Endodermal cell (in vitro differentiated cells): ENCODE results near the gene SLC46A1. TPM values are rescaled to one million over a fixed set of nuclear protein-coding genes. Genes with fewer than 3 reads are reported as not detected.

Source experiments
- DNase-seq: peaks from one replicate; pipeline ENCODE4 v3.0.0-alpha.2; 2017
- H3K27ac ChIP-seq: 2 replicates; pipeline ENCODE4 v1.5.1; 2013; ENCODE audit warnings: mild to moderate bottlenecking, low read depth, low read length, moderate library complexity
- H3K27me3 ChIP-seq: 2 replicates; pipeline ENCODE4 v1.6.1; 2013; ENCODE audit warnings: mild to moderate bottlenecking, low read length, moderate library complexity; ENCODE audit not compliant: insufficient read depth, control insufficient read depth, poor library complexity, severe bottlenecking
- H3K36me3 ChIP-seq: 2 replicates; pipeline ENCODE4 v1.7.0; 2013; ENCODE audit warnings: mild to moderate bottlenecking, low read length, moderate library complexity; ENCODE audit not compliant: control insufficient read depth, insufficient read depth
- H3K4me1 ChIP-seq: one replicate; pipeline ENCODE4 v1.7.0; 2013; ENCODE audit warnings: low read length; ENCODE audit not compliant: control insufficient read depth, insufficient read depth
- H3K4me3 ChIP-seq: 2 replicates; pipeline ENCODE4 v1.5.1; 2013; ENCODE audit warnings: mild to moderate bottlenecking, low read length, moderate library complexity
- H3K9ac ChIP-seq: 2 replicates; pipeline ENCODE4 v1.6.1; 2013; ENCODE audit warnings: mild to moderate bottlenecking, low read length, moderate library complexity; ENCODE audit not compliant: poor library complexity, severe bottlenecking; ENCODE audit errors: extremely low read depth
- H3K9me3 ChIP-seq: 2 replicates; pipeline ENCODE4 v1.6.1; 2013; ENCODE audit warnings: mild to moderate bottlenecking, low read length, moderate library complexity; ENCODE audit not compliant: control insufficient read depth
- H3K27ac Mint-ChIP-seq: 2 replicates; pipeline ENCODE4 v1.8.0; 2020; ENCODE audit warnings: mixed read lengths
- H3K27me3 Mint-ChIP-seq: 2 replicates; pipeline ENCODE4 v1.8.0; 2021; ENCODE audit warnings: mild to moderate bottlenecking, mixed read lengths; ENCODE audit not compliant: insufficient read depth
- H3K36me3 Mint-ChIP-seq: 2 replicates; pipeline ENCODE4 v1.8.0; 2020; ENCODE audit warnings: low read depth, mixed read lengths
- H3K4me1 Mint-ChIP-seq: 2 replicates; pipeline ENCODE4 v1.8.0; 2020; ENCODE audit warnings: mixed read lengths
- H3K4me3 Mint-ChIP-seq: 2 replicates; pipeline ENCODE4 v1.8.0; 2020; ENCODE audit warnings: mild to moderate bottlenecking, moderate library complexity, mixed read lengths
- H3K9me3 Mint-ChIP-seq: 2 replicates; pipeline ENCODE4 v1.8.0; 2020; ENCODE audit warnings: mild to moderate bottlenecking, mixed read lengths
- WGBS, 2 experiments: methylation state at CpG; one replicate each; pipeline versions ENCODE4 v1.1.5 to v1.1.7; 2013; ENCODE audit warnings: missing lambda C conversion rate in 2 of 2, mixed read lengths in 1 of 2; ENCODE audit not compliant: insufficient coverage in 1 of 2, insufficient read length in 1 of 2; 5-methylcytosine and 5-hydroxymethylcytosine counted together
- total RNA-seq, 2 donors: library from RNA; stranded (reverse); fragmentation: NEBNext Ultra II Directional in 1 of 2; extraction: Animal tissue kit (Norgen Biotek cat#: 25700) in 1 of 2; gene quantifications; 2 replicates in 1 of 2; 3 replicates in 1 of 2; pipeline ENCODE4 v1.2.1, GENCODE V29; 2021
- TF ChIP-seq, protein P1 (sequence below): fragments of 200-600 bp; sonication (generic); conservative IDR thresholded peaks from 2 replicates; pipeline ENCODE4 v1.5.0; 2021; ENCODE audit warnings: antibody characterized with exemption, mild to moderate bottlenecking

Gene SLC46A1
- total RNA-seq, 2 donors from 2014 or later, result 6.9 to 10.9 TPM

DNA sequence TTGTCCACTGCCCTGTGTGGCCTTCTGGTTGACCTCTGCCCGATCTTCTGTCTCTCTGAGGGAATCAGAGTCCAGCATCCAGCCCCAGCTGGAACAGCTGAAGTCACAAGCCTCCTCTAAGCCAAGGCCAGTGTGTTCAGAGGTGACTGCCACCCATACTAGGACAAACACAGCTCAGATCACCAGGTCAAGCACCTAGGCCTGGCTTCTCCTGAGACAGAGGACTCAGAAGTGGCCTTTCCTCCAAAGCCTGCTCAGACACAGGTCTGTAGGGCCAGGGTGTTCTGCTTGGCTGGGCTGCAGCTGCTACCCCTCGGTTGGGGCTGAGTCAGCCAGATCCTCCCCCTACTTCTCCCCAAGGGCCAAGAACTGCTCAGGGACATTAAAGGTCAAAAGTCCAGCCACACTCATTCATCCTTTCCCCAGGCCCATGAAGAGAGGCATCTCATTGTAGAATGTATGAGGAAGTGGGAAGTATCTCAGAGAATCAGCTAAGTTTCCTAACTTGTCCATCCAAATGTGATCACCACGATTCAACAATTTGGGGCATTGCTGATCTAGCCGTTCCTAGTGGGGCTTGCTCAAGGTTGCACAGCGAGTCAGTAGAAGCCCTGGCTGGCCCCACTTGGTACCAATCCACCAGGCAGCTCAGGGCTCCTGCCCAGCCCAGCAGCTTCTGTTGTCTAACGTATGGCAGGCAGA lies 7.6 kb downstream of the SLC46A1 start:
- 89 to 91% methylated on average over 6 of the region's 6 CpGs for WGBS, 2 experiments
- no peak overlapping the region for H3K4me3 ChIP-seq
- no peak for DNase-seq
- H3K36me3 ChIP-seq, result no peaks in the 10 kb centered on the region
- Mint-ChIP-seq H3K9me3 (no peaks in the 10 kb centered on the region), H3K27me3 (no peaks in the 10 kb centered on the region), H3K27ac (no peak overlapping the region), H3K4me3 (no peak overlapping the region), H3K36me3 (peaks cover 6% of the 10 kb centered on the region), H3K4me1 (peaks cover 30% of the 10 kb centered on the region)
- no peaks in the 10 kb centered on the region for H3K9me3 ChIP-seq
- no peak overlapping the region for H3K9ac ChIP-seq
- H3K4me1 ChIP-seq, result peaks cover 4% of the 10 kb centered on the region
- peak overlapping the region; percentile 53 for H3K27ac ChIP-seq
- TF ChIP-seq, protein P1, sequence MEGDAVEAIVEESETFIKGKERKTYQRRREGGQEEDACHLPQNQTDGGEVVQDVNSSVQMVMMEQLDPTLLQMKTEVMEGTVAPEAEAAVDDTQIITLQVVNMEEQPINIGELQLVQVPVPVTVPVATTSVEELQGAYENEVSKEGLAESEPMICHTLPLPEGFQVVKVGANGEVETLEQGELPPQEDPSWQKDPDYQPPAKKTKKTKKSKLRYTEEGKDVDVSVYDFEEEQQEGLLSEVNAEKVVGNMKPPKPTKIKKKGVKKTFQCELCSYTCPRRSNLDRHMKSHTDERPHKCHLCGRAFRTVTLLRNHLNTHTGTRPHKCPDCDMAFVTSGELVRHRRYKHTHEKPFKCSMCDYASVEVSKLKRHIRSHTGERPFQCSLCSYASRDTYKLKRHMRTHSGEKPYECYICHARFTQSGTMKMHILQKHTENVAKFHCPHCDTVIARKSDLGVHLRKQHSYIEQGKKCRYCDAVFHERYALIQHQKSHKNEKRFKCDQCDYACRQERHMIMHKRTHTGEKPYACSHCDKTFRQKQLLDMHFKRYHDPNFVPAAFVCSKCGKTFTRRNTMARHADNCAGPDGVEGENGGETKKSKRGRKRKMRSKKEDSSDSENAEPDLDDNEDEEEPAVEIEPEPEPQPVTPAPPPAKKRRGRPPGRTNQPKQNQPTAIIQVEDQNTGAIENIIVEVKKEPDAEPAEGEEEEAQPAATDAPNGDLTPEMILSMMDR, result no peak
- no peaks in the 10 kb centered on the region for H3K27me3 ChIP-seq

DNA sequence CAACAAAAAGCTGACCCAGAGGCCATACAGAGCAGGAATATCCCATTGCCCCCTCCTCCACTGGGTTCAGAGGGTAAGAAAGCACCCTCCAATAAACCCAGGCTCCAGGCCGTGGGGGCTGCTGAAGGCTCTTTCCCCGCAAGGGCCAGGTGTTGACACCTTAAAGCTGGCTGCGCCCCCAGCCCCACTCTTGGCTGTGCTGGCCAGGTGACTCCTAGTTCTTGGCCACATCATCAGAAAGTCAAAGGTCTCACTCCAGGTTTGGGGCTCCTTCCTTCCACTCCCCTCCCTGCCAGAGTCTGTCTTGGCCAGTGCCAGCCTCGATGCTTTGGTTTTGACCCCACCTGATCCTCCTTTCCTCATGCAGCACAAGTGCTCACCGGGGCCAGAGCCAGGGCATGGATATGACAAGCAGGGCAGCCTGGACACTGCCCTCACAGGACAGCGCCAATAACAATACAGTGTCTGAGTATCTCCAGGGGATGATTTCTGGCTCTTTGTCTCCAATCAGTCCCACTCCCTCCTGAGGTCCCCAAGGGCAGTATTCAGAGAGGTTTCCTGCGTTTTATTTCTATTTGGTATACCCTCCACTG lies 8.2 kb downstream of the SLC46A1 start:
- Histone ChIP-seq H3K36me3 (no peaks in the 10 kb centered on the region), H3K4me1 (peaks cover 4% of the 10 kb centered on the region), H3K4me3 (no peak overlapping the region), H3K9ac (no peak overlapping the region), H3K27me3 (no peaks in the 10 kb centered on the region), H3K9me3 (no peaks in the 10 kb centered on the region), H3K27ac (no peak overlapping the region)
- Mint-ChIP-seq H3K9me3 (no peaks in the 10 kb centered on the region), H3K4me1 (peaks cover 24% of the 10 kb centered on the region), H3K4me3 (no peak overlapping the region), H3K27ac (peak overlapping the region; percentile 69), H3K27me3 (no peaks in the 10 kb centered on the region), H3K36me3 (peaks cover 6% of the 10 kb centered on the region)
- TF ChIP-seq, protein P1, result no peak
- DNase-seq, result no peak
- WGBS, 2 experiments, result 82 to 87% methylated on average over 5 to 7 of the region's 7 CpGs

DNA sequence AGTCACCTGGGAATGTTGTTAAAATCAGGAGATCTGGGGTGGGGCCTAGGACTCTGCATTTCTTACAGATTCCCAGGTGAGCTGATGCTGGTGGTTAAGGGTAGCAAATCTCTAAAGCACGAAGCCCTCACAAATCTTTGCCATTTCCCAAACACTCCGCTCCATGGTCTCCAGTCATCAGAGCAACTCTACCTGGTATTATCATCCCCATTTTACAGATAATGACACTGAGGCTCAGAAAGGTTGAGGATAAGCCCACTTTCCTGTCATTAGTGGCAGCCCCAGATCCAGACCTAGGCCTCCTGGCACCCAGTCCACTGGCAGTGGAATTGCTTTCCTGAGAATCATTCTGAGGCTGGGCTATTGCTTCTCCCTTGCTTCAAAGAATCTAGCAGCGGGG lies 8.7 kb downstream of the SLC46A1 start:
- Histone ChIP-seq H3K4me1 (peaks cover 1% of the 10 kb centered on the region), H3K36me3 (no peaks in the 10 kb centered on the region), H3K27ac (no peak overlapping the region), H3K4me3 (no peak overlapping the region), H3K9me3 (no peaks in the 10 kb centered on the region), H3K27me3 (no peaks in the 10 kb centered on the region), H3K9ac (no peak overlapping the region)
- 90 to 94% methylated on average over 2 to 3 of the region's 3 CpGs for WGBS, 2 experiments
- no peak for DNase-seq
- TF ChIP-seq, protein P1, result no peak
- Mint-ChIP-seq H3K36me3 (peaks cover 6% of the 10 kb centered on the region), H3K9me3 (no peaks in the 10 kb centered on the region), H3K4me1 (peaks cover 20% of the 10 kb centered on the region), H3K4me3 (no peak overlapping the region), H3K27ac (no peak overlapping the region), H3K27me3 (no peaks in the 10 kb centered on the region)
